Measurements from ENCODE around the gene THOC6.

DNA sequence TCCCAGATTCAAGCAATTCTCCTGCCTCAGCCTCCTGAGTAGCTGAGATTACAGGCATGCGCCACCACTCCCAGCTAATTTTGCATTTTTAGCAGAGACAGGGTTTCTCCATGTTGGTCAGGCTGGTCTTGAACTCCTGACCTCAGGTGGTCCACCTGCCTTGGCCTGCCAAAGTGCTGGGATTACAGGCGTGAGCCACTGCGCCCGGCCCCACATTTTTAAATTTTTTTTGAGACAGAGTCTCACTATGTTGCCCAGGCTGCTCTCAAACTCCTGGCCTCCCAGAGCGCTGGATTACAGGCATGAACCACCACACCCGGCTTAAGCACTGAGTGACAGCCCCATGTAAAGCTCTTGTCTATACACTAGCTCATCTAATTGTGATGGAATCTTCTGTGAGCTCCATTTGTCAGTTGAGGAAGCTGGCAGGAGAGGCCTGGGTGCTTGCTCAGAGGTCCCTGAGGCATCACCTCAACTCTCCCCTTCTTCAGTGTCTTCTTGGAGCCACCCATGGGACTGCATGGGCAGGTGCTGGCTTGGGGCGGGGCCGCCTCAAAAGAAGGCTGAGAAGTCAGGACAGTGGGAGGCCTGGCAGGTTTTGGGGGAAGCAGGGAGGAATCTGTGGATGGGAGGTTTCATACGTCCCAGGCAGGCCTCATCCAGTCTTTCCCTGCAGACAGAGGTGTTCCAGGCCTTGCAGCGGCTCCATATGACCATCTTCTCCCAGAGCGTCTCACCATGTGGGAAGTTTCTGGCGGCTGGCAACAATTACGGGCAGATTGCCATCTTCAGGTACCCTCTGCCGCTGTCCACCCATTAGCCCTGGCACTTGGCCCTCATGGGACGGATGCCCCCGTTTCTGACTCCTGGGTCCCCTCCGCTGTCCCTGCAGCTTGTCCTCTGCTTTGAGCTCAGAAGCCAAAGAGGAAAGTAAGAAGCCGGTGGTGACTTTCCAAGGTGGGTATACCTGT is 1.5 kb downstream of the THOC6 start:
- TF ChIP-seq SP1 (IDR thresholded peaks at IDR 0.05) (no peak), L3MBTL2 (conservative IDR thresholded peaks at IDR 0.05) (no peak), CTBP1 (IDR thresholded peaks at IDR 0.05; ENCODE audit: borderline replicate concordance) (no peak)
